ENCODE results near the gene C12orf60. TPM values are rescaled to one million over a fixed set of nuclear protein-coding genes. Genes with fewer than 3 reads are reported as not detected.
A peak's percentile ranks its signal among the peaks of the same experiment; 100 is the strongest.

C12orf60 gene
- total RNA-seq, 4 donors from 2014 or later, result 0.31 to 0.83 TPM; not detected in 2

GRCh38 chr12:14785568-14785967 lies 17.9 kb upstream of the C12orf60 start:
- H3K36me3 ChIP-seq, result peaks cover 50% of the 10 kb centered on the region

GRCh38 chr12:14795028-14795448 lies 8.4 kb upstream of the C12orf60 start:
- H3K27ac ChIP-seq, result no peak overlapping the region
- no peaks in the 10 kb centered on the region for H3K9me3 ChIP-seq
- TF ChIP-seq POLR2A (IDR thresholded peaks at IDR 0.05) (no peak), POLR2AphosphoS5 (IDR thresholded peaks at IDR 0.05) (no peak), EP300 (IDR thresholded peaks at IDR 0.05) (no peak), CTCF (IDR thresholded peaks at IDR 0.05) (no peak)
- H3K27me3 ChIP-seq, result no peaks in the 10 kb centered on the region
- WGBS, result 69% methylated on average over 4 of the region's 4 CpGs
- no peaks in the 10 kb centered on the region for H3K4me1 ChIP-seq
- no peak for DNase-seq (ENCODE audit: low spot score in 2 of 2)
- H3K36me3 ChIP-seq, result peaks cover 78% of the 10 kb centered on the region
- H3K4me3 ChIP-seq, result no peak overlapping the region

More at GRCh38 chr12:14785568-14785967, 17.9 kb upstream of the C12orf60 start:
- TF ChIP-seq EP300 (IDR thresholded peaks at IDR 0.05) (no peak), POLR2AphosphoS5 (IDR thresholded peaks at IDR 0.05) (no peak), CTCF (IDR thresholded peaks at IDR 0.05) (no peak), POLR2A (IDR thresholded peaks at IDR 0.05) (no peak)
- Histone ChIP-seq H3K4me3 (no peak overlapping the region), H3K9me3 (no peaks in the 10 kb centered on the region), H3K4me1 (no peaks in the 10 kb centered on the region), H3K27ac (no peak overlapping the region), H3K27me3 (no peaks in the 10 kb centered on the region)
- WGBS, result 91% methylated on average over 3 of the region's 3 CpGs
- no peak for DNase-seq (ENCODE audit: low spot score in 2 of 2)

- H3K4me1 ChIP-seq, result peaks cover 21% of the 10 kb centered on the region
- peak overlapping the region; percentile 91 for H3K4me3 ChIP-seq
- TF ChIP-seq POLR2AphosphoS5 (IDR thresholded peaks at IDR 0.05) (no peak), CTCF (IDR thresholded peaks at IDR 0.05) (no peak), EP300 (IDR thresholded peaks at IDR 0.05) (no peak), POLR2A (IDR thresholded peaks at IDR 0.05) (no peak)
- H3K36me3 ChIP-seq, result peaks cover 17% of the 10 kb centered on the region
- no peak overlapping the region for H3K27ac ChIP-seq
- no peaks in the 10 kb centered on the region for H3K27me3 ChIP-seq
- H3K9me3 ChIP-seq, result no peaks in the 10 kb centered on the region
- no peak for DNase-seq (ENCODE audit: low spot score in 2 of 2)
- 60% methylated on average over 4 of the region's 4 CpGs for WGBS
Measured at GRCh38 chr12:14802247-14802646, 1.2 kb upstream of the C12orf60 start.

GRCh38 chr12:14802721-14803010 lies 804 bp upstream of the C12orf60 start:
- no peak for TF ChIP-seq EP300 (IDR thresholded peaks at IDR 0.05)
- TF ChIP-seq POLR2AphosphoS5 (IDR thresholded peaks at IDR 0.05), result no peak
- no peak for TF ChIP-seq CTCF (IDR thresholded peaks at IDR 0.05)
- no peak for TF ChIP-seq POLR2A (IDR thresholded peaks at IDR 0.05)
- Histone ChIP-seq H3K27ac (peak overlapping the region; percentile 93), H3K27me3 (no peaks in the 10 kb centered on the region), H3K36me3 (peaks cover 13% of the 10 kb centered on the region), H3K4me1 (peaks cover 21% of the 10 kb centered on the region), H3K4me3 (peak overlapping the region; percentile 91), H3K9me3 (no peaks in the 10 kb centered on the region)
- no peak for DNase-seq (ENCODE audit: low spot score in 2 of 2)
- 0% methylated on average over 7 of the region's 7 CpGs for WGBS

DNA sequence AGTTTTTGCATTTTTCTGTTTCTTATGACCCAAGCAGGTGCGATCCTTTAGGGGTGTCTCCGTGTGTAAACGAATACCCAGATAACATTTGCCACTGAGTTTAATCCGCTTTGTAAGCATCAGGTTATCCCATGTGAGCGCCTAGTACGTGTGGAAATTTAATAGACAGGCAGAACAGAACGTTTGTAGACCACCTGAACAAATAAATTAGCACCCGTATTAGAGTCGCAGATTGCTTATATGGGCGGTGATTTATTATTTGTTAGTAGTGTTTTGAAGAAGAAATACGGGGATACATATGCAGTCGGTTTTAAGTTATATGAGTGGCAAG lies 325 bp downstream of the C12orf60 start:
- TF ChIP-seq POLR2A (IDR thresholded peaks at IDR 0.05) (no peak), CTCF (IDR thresholded peaks at IDR 0.05) (no peak), POLR2AphosphoS5 (IDR thresholded peaks at IDR 0.05) (no peak), EP300 (IDR thresholded peaks at IDR 0.05) (no peak)
- peak overlapping the region; percentile 93 for H3K27ac ChIP-seq
- DNase-seq (ENCODE audit: low spot score in 2 of 2), result no peak
- no peaks in the 10 kb centered on the region for H3K27me3 ChIP-seq
- peak overlapping the region; percentile 91 for H3K4me3 ChIP-seq
- WGBS, result 0% methylated on average over 12 of the region's 12 CpGs
- H3K4me1 ChIP-seq, result peaks cover 21% of the 10 kb centered on the region
- H3K36me3 ChIP-seq, result peaks cover 5% of the 10 kb centered on the region
- no peaks in the 10 kb centered on the region for H3K9me3 ChIP-seq

Data from suprapubic skin (tissue), 4 donors.